Thyroid gland (tissue), 4 donors: ENCODE data around the gene DHDH.

Experiments
- CTCF ChIP-seq, 6 experiments: fragments of 200-600 bp in 3 of 6; fragments of 450-650 bp in 3 of 6; sonication (generic) in 3 of 6; IDR thresholded peaks; one replicate each; pipeline ENCODE4 v1.5.1; 2016 to 2019; ENCODE audit warnings: antibody characterized with exemption in 6 of 6, mild to moderate bottlenecking in 2 of 6, inconsistent platforms in 1 of 6, moderate library complexity in 1 of 6
- POLR2A ChIP-seq, 2 donors: fragments of 450-650 bp; IDR thresholded peaks; one replicate each; pipeline ENCODE4 v1.6.1; 2017; ENCODE audit warnings: antibody characterized with exemption in 2 of 2, mild to moderate bottlenecking in 2 of 2, moderate library complexity in 1 of 2

GRCh38 chr19:48965806-48966540 lies 32.5 kb downstream of the DHDH start:
- TF ChIP-seq CTCF (IDR thresholded peaks at IDR 0.05) = no peak
- no peak for TF ChIP-seq POLR2A (IDR thresholded peaks at IDR 0.05)
